ENCODE results near the gene ASCL1. TPM values are rescaled to one million over a fixed set of nuclear protein-coding genes. Genes with fewer than 3 reads are reported as not detected.

Gene ASCL1
- polyA plus RNA-seq, 4 donors: 0.12 to 0.30 (median 0.14) TPM; not detected in 1

GRCh38 chr12:102950950-102951619 lies 6.4 kb upstream of the ASCL1 start:
- DNase-seq (ENCODE audit: low read depth in 4 of 4, low spot score in 2 of 4): no peak

DNA sequence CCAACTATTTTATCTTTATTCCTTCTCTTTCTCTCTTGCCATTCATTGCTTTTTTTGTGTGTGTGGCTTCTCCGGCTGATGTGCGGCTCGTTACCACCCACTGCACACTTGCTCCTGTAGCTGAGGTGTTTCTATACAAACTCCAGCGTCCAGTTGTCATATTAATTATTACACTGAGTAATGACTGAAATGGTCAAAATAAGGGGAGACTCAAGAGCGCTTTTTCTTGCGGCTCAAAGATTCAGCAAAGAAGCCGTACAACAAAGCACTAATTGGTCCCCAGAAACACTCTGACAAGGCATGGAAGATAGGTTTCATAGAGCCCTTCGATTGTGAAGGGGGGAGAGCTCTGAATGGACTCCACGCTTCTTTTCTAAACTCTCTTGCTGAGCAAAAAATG lies 5.6 kb upstream of the ASCL1 start:
- DNase-seq (ENCODE audit: low read depth in 4 of 4, low spot score in 2 of 4): no peak

DNA sequence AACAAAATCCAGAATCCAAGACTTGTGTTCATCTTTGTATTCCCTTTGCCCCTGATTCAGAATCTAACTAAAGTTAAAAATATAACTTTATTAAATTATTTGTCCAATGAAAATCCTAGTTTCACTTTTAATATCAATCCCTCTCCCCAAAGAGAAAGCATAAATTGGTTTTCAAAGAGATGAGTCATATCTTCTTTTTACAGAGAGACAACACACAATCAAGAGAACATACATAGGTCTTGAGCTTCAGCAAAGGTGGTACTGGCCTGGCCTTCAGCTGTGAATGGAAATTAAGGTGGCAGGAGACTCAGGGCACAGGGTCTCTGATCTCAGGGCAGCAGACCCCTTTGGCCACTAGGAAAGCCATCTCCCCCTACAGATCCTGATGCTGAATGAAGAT lies 4.3 kb upstream of the ASCL1 start:
- DNase-seq (ENCODE audit: low read depth in 4 of 4, low spot score in 2 of 4): no peak

GRCh38 chr12:102954134-102954533 lies 3.3 kb upstream of the ASCL1 start:
- DNase-seq (ENCODE audit: low read depth in 4 of 4, low spot score in 2 of 4): no peak

GRCh38 chr12:102955926-102956737 lies 1.3 kb upstream of the ASCL1 start:
- no peak for DNase-seq (ENCODE audit: low read depth in 4 of 4, low spot score in 2 of 4)

GRCh38 chr12:102956738-102957327 lies 641 bp upstream of the ASCL1 start:
- DNase-seq (ENCODE audit: low read depth in 4 of 4, low spot score in 2 of 4): no peak

- DNase-seq (ENCODE audit: low read depth in 4 of 4, low spot score in 2 of 4): no peak
Observed at GRCh38 chr12:102958073-102958829, 777 bp downstream of the ASCL1 start.

DNA sequence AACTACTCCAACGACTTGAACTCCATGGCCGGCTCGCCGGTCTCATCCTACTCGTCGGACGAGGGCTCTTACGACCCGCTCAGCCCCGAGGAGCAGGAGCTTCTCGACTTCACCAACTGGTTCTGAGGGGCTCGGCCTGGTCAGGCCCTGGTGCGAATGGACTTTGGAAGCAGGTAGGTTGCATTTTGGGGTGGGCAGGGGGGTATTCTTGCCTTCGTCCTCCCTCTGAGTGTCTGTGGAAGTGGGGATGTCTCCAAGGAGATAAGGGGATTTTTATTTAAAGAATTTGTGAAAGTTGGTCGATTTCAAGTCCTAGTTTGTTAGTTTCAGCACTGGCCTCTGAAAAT lies 1.3 kb downstream of the ASCL1 start:
- no peak for DNase-seq (ENCODE audit: low read depth in 4 of 4, low spot score in 2 of 4)

DNA sequence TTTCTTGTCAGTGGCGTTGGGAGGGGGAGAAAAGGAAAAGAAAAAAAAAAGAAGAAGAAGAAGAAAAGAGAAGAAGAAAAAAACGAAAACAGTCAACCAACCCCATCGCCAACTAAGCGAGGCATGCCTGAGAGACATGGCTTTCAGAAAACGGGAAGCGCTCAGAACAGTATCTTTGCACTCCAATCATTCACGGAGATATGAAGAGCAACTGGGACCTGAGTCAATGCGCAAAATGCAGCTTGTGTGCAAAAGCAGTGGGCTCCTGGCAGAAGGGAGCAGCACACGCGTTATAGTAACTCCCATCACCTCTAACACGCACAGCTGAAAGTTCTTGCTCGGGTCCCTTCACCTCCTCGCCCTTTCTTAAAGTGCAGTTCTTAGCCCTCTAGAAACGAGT lies 1.9 kb downstream of the ASCL1 start:
- no peak for DNase-seq (ENCODE audit: low read depth in 4 of 4, low spot score in 2 of 4)

- DNase-seq (ENCODE audit: low read depth in 4 of 4, low spot score in 2 of 4): no peak
Observed at GRCh38 chr12:102960766-102961465, 3.4 kb downstream of the ASCL1 start.

- DNase-seq (ENCODE audit: low read depth in 4 of 4, low spot score in 2 of 4): no peak
Observed at GRCh38 chr12:102961466-102961855, 4.0 kb downstream of the ASCL1 start.

DNA sequence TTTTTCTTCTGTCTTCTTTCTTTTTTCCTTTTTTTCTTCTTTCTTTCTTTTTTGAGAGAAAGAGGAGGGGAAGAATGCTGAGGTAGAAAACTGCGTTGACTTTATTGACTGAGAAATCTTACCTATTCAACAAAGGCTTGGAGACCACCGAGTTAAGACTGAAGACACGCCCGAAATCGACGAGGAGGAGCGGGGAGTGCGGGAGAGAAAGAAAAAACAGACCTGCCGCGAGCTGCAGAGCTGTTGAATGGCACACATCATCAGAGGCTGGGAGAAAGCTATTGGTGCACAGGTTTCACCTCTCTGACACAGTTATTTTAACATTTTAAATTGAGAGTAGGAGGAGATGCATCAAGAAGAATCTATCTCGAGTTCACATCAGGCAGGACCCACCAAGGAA lies 5.1 kb downstream of the ASCL1 start:
- no peak for DNase-seq (ENCODE audit: low read depth in 4 of 4, low spot score in 2 of 4)

- no peak for DNase-seq (ENCODE audit: low read depth in 4 of 4, low spot score in 2 of 4)
Observed at GRCh38 chr12:102962986-102963385, 5.5 kb downstream of the ASCL1 start.

- no peak for DNase-seq (ENCODE audit: low read depth in 4 of 4, low spot score in 2 of 4)
Observed at GRCh38 chr12:102963796-102964195, 6.3 kb downstream of the ASCL1 start.

DNA sequence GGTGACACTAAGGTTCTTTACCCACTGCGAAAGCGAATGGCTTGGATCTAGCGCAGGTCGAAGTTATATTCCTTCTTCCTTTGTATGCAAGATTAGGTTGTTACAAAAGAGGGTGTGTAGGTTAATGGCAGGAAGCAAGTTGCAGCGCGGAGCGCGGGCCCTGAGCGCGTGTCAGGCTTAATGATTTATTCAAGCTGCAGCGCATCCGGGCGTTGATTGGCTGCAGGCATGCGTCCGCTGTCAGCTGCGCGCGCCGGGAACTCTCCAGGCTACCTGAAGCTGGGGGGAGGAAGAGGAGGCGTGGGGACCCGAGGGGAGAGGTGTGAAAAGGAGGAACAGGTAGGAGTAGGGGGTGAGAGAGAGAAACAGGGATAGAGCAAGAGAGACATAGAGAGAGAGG lies 7.4 kb downstream of the ASCL1 start:
- no peak for DNase-seq (ENCODE audit: low read depth in 4 of 4, low spot score in 2 of 4)

DNA sequence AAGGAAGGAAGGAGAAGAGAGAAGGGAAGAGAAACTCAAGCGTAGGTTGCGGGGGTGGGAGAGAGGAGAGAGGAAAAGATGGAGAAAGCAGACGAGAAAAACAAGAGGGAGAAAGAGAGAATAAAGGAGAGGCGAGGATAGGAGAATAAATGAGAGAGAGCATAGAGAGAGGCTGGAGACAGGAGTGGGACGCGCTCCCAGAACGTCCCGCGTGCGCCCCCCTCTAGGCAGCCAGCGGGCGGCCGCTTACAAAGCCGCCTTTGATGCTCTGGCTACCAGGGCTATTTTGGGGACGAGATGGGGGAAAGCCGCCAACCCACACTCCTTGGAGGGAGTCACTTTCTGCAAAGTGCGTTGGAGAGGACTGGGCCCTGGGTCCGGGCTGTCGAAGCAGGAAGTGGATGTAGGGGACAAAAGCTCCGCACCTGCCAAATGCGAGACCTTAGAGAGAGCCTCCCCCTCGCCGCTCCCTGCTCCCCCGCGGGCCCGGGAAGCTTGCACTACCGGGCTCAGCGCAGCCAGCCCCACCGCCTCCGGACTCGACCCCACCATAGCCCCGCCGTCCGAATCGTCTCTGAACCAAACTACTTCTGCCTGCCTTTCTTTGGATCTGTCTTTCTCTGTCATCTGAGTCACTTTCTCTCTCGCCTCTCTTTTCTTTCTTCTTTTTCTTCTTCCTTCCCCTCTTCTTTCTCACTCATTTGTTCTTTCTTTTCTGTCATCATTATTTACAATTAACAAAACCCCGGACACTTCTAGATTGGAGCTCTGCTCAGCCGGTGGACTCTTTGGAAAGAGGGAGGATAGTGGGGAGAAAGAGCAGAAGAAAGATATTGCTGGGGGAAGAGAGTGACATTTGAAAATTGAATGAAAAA lies 8.0 kb downstream of the ASCL1 start:
- DNase-seq (ENCODE audit: low read depth in 4 of 4, low spot score in 2 of 4): no peak

DNA sequence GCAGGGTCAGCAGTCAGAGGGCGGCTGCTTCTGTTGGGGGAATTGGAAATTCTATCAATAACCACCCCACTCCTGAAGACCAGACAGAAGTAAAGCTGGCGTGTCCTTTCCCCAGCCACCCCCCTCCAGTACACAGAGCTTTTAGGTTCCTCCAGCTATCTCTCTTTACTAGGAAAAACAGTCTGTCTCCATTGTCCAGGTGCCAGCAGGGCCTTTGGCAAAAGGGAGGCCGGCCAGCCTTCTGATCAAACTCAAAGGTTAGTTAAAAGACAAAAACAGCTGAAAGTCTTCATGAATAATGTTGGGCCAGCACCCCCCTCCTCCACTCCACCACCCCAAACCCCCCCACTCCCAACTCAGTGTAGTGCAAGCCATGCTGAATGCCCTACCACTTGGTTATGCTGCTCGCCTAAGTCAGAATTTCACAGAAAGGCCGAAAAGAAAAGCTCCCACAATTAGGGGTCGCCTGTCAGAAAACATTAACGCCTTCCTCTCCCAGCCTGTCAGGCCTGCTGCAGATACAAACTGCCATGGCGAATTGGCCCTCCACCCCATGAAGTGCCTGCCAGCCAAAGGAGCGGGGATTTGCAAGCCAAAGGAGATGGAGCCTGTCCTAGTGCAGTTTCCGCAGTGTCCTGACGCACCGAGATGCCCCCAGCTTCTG lies 8.9 kb downstream of the ASCL1 start:
- DNase-seq (ENCODE audit: low read depth in 4 of 4, low spot score in 2 of 4): no peak

DNA sequence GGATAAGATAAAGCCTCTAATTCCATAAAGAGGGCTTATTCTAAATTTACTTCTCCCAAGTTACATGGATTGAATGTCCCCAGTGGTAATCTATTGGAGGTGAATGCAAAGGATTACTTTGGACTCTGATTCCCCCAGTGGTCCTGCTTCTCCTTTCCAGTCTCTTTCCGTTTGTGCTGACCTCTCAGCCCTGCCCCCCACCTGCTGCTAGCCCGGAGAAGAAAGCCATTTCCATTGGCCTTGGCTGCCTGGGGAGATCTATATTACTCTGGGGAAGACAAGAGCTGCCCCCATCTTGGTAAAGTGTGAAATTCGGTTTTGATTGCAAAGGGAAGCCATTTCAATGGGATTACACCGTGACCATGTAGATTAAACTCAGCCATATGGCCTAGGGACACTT lies 13.3 kb downstream of the ASCL1 start:
- no peak for DNase-seq (ENCODE audit: low read depth in 4 of 4, low spot score in 2 of 4)

DNA sequence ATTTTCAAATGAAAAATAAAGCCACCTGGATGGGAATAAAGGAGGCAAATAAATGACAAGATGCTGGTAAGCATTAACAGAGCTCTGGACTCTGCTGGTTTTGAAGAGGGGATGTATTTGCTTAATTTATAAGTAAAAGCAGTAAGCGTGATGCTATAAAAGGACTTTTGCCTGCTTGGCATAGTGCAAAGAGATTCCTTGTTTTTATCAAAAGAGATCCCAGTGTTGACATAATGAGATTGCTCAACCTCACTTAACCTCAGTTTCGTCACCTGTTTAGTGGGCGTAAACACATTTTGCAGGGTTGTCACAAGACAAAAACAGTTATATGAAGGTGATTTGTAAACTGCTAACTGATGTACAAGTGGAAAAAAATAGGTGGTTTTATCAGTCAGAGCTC lies 13.8 kb downstream of the ASCL1 start:
- DNase-seq (ENCODE audit: low read depth in 4 of 4, low spot score in 2 of 4): no peak
